ENCODE measurements around the gene PCBP4.

DNA sequence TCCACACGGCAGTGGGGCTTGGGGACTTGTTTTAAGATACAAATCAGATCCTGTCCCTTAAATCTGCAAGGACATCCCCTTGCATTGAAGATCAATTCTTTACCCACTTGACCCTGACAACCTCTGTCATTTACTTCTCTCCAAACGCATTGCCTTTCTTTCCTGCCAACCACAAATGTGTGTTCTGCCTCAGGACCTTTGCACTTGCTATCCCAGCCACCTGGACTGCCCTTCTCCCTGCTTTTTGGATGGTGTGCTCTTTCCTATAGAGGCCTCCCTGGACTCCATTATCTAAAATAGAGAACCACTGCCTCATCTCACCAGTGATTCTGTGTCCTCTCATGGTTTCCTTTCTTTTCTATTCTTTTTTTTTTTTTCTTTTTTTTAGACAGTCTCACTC, 29.9 kb upstream of the PCBP4 start:
- no peak for TF ChIP-seq EZH2phosphoT487 (IDR thresholded peaks at IDR 0.05; ENCODE audit: borderline replicate concordance)
- TF ChIP-seq CTCF (conservative IDR thresholded peaks at IDR 0.05; ENCODE audit: low read length) = no peak

Measured in Loucy (cell line).